Upper lobe of left lung (tissue), 6 donors: ENCODE measurements around the gene CRYBB3. TPM values are rescaled to one million over a fixed set of nuclear protein-coding genes. Genes with fewer than 3 reads are reported as not detected.
"Not testable (repeated sequence)": the region's sequence is repeated elsewhere in the genome, so short reads cannot be mapped to it uniquely, and the experiment has no call there.

Experiments
- ATAC-seq, 2 donors: fragments of 200-7000 bp; cut with Tn5 transposase; one replicate each; pipeline ENCODE4 v1.9.1; 2022; ENCODE audit warnings: mild to moderate bottlenecking in 2 of 2, moderate library complexity in 2 of 2; ENCODE audit not compliant: low FRiP score in 2 of 2
- DNase-seq, 2 donors: peaks; one replicate each; pipeline ENCODE4 v3.0.0-alpha.2; 2019 to 2020
- H3K27ac ChIP-seq, 4 donors: fragments of 200-600 bp; sonication (generic); one replicate each; pipeline ENCODE4 v1.5.1; 2016 to 2019
- H3K27me3 ChIP-seq, 4 donors: fragments of 200-600 bp; sonication (generic); one replicate each; pipeline ENCODE4 v1.5.1; 2017 to 2019
- H3K36me3 ChIP-seq, 4 donors: fragments of 200-600 bp; sonication (generic); one replicate each; pipeline ENCODE4 v1.5.1; 2016 to 2019
- H3K4me1 ChIP-seq, 4 donors: fragments of 200-600 bp; sonication (generic); one replicate each; pipeline ENCODE4 v1.5.1; 2018 to 2019
- H3K4me3 ChIP-seq, 4 donors: fragments of 200-600 bp; sonication (generic); one replicate each; pipeline ENCODE4 v1.5.1; 2017 to 2019; ENCODE audit warnings: mild to moderate bottlenecking in 2 of 4, moderate library complexity in 1 of 4
- H3K9me3 ChIP-seq, 4 donors: fragments of 200-600 bp; sonication (generic); one replicate each; pipeline ENCODE4 v1.5.1; 2018 to 2019
- CTCF ChIP-seq, 6 experiments: fragments of 450-650 bp in 4 of 6; fragments of 200-600 bp in 2 of 6; sonication (generic) in 2 of 6; IDR thresholded peaks; one replicate each; pipeline ENCODE4 v1.5.1; 2016 to 2019; ENCODE audit warnings: antibody characterized with exemption in 6 of 6
- EP300 ChIP-seq, 4 donors: sonication (generic); formaldehyde crosslinking; IDR thresholded peaks; one replicate each; pipeline ENCODE4 v1.5.1; 2017; ENCODE audit warnings: antibody characterized with exemption in 4 of 4, control low read depth in 2 of 4
- POLR2A ChIP-seq, 4 donors: fragments of 450-650 bp; IDR thresholded peaks; one replicate each; pipeline ENCODE4 v1.5.1; 2016 to 2017; ENCODE audit warnings: antibody characterized with exemption in 4 of 4, mild to moderate bottlenecking in 2 of 4
- POLR2AphosphoS5 ChIP-seq, 2 donors: sonication (generic); formaldehyde crosslinking; IDR thresholded peaks; one replicate each; pipeline ENCODE4 v1.5.1; 2017; ENCODE audit warnings: antibody characterized with exemption in 2 of 2
- WGBS, 2 donors: methylation state at CpG; one replicate each; pipeline ENCODE4 v1.1.5; 2017 to 2018; 5-methylcytosine and 5-hydroxymethylcytosine counted together
- total RNA-seq, 6 donors: library from RNA; depleted of rRNA in 4 of 6; stranded (reverse); fragments of >200 nt in 4 of 6; gene quantifications; one replicate each; pipeline versions ENCODE4 v1.1.0 to v1.2.1, GENCODE V29; 2016 to 2021
- donor health status: DM: no; HTN: no; CAD: no; lungs with moderate emphysema.
- donor health status: DM: no; HTN: yes; CAD: no; lungs with severe emphysema.

Gene CRYBB3
- total RNA-seq, 6 donors from 2014 or later, result 0.26 to 0.61 TPM; not detected in 4

- Histone ChIP-seq H3K9me3 (no peaks in the 10 kb centered on the region), H3K4me1 (no peaks in the 10 kb centered on the region), H3K27me3 (no peaks in the 10 kb centered on the region), H3K27ac (no peak overlapping the region), H3K36me3 (peaks cover 0 to 26% (median 1%) of the 10 kb centered on the region in 4 donors), H3K4me3 (no peak overlapping the region)
- DNase-seq, result no peak
- 84 to 93% methylated on average over 2 to 7 of the region's 7 CpGs for WGBS, 2 donors
- no peak for ATAC-seq
- TF ChIP-seq EP300 (IDR thresholded peaks at IDR 0.05) (no peak), CTCF (IDR thresholded peaks at IDR 0.05) (no peak), POLR2A (IDR thresholded peaks at IDR 0.05) (no peak), POLR2AphosphoS5 (IDR thresholded peaks at IDR 0.05) (no peak)
Measured at GRCh38 chr22:25200967-25201366, 1.3 kb downstream of the CRYBB3 start.

- no peaks in the 10 kb centered on the region for H3K4me1 ChIP-seq
- H3K27me3 ChIP-seq, result no peaks in the 10 kb centered on the region
- H3K27ac ChIP-seq, result no peak overlapping the region
- no peaks in the 10 kb centered on the region for H3K9me3 ChIP-seq
- no peak for ATAC-seq
- H3K4me3 ChIP-seq, result no peak overlapping the region
- 61 to 76% methylated on average over 5 to 10 of the region's 10 CpGs for WGBS, 2 donors
- no peak for TF ChIP-seq POLR2A (IDR thresholded peaks at IDR 0.05)
- no peak for TF ChIP-seq CTCF (IDR thresholded peaks at IDR 0.05)
- no peak for TF ChIP-seq POLR2AphosphoS5 (IDR thresholded peaks at IDR 0.05)
- no peak for TF ChIP-seq EP300 (IDR thresholded peaks at IDR 0.05)
- no peak for DNase-seq
- peaks cover 0 to 19% (median 1%) of the 10 kb centered on the region in 4 donors for H3K36me3 ChIP-seq
Measured at GRCh38 chr22:25201557-25202273, 2.1 kb downstream of the CRYBB3 start.

- Histone ChIP-seq H3K36me3 (peaks cover 0 to 13% (median 1%) of the 10 kb centered on the region in 4 donors), H3K27me3 (no peaks in the 10 kb centered on the region), H3K9me3 (no peaks in the 10 kb centered on the region), H3K4me1 (no peaks in the 10 kb centered on the region), H3K27ac (no peak overlapping the region), H3K4me3 (no peak overlapping the region)
- DNase-seq (peak in 1 of 2 donors; percentile 31), ATAC-seq (peak; percentile 57 to 68)
- TF ChIP-seq EP300 (IDR thresholded peaks at IDR 0.05), result no peak
- TF ChIP-seq POLR2AphosphoS5 (IDR thresholded peaks at IDR 0.05), result no peak
- no peak for TF ChIP-seq POLR2A (IDR thresholded peaks at IDR 0.05)
- TF ChIP-seq CTCF (IDR thresholded peaks at IDR 0.05), result peak; percentile 52 to 75 (median 66)
- 34 to 61% methylated on average over 5 to 15 of the region's 15 CpGs for WGBS, 2 donors
Measured at GRCh38 chr22:25202290-25202921, 2.7 kb downstream of the CRYBB3 start.

- no peak for TF ChIP-seq CTCF (IDR thresholded peaks at IDR 0.05)
- TF ChIP-seq POLR2A (IDR thresholded peaks at IDR 0.05), result no peak
- TF ChIP-seq EP300 (IDR thresholded peaks at IDR 0.05), result no peak
- no peak for TF ChIP-seq POLR2AphosphoS5 (IDR thresholded peaks at IDR 0.05)
- Histone ChIP-seq H3K27me3 (no peaks in the 10 kb centered on the region), H3K36me3 (peaks cover 0 to 9% (median under 1%) of the 10 kb centered on the region in 4 donors), H3K27ac (no peak overlapping the region), H3K9me3 (no peaks in the 10 kb centered on the region), H3K4me3 (no peak overlapping the region), H3K4me1 (no peaks in the 10 kb centered on the region)
- WGBS, 2 donors, result 91 to 92% methylated on average over 4 of the region's 4 CpGs
- no peak for DNase-seq
- no peak for ATAC-seq
Measured at GRCh38 chr22:25203082-25203481, 3.4 kb downstream of the CRYBB3 start.

- not testable (repeated sequence) for H3K4me1 ChIP-seq, H3K36me3 ChIP-seq, H3K27me3 ChIP-seq, H3K9me3 ChIP-seq, H3K27ac ChIP-seq, DNase-seq, ATAC-seq, H3K4me3 ChIP-seq
- 84 to 93% methylated on average over 7 of the region's 7 CpGs for WGBS, 2 donors
Measured at GRCh38 chr22:25204547-25204946, 4.9 kb downstream of the CRYBB3 start.
